Mucosa of descending colon (tissue), 3 donors: ENCODE results near the gene LARP1. TPM values are rescaled to one million over a fixed set of nuclear protein-coding genes. Genes with fewer than 3 reads are reported as not detected.
"Not testable (repeated sequence)": the region's sequence is repeated elsewhere in the genome, so short reads cannot be mapped to it uniquely, and the experiment has no call there.

Source experiments
- ATAC-seq: fragments of 200-7000 bp; cut with Tn5 transposase; one replicate; pipeline ENCODE4 v1.9.1; 2020; ENCODE audit warnings: mild to moderate bottlenecking, moderate library complexity
- DNase-seq, 3 donors: peaks; one replicate each; pipeline ENCODE4 v3.0.0-alpha.2; 2020
- H3K36me3 ChIP-seq: fragments of 200-600 bp; one replicate; pipeline ENCODE4 v1.8.0; 2021; ENCODE audit warnings: low read depth, mild to moderate bottlenecking
- H3K4me1 ChIP-seq: fragments of 200-600 bp; one replicate; pipeline ENCODE4 v1.8.0; 2021; ENCODE audit warnings: low read depth, mild to moderate bottlenecking
- H3K4me3 ChIP-seq: fragments of 200-600 bp; one replicate; pipeline ENCODE4 v1.8.0; 2021; ENCODE audit warnings: mild to moderate bottlenecking
- H3K9me3 ChIP-seq: fragments of 200-600 bp; one replicate; pipeline ENCODE4 v1.8.0; 2021; ENCODE audit warnings: mild to moderate bottlenecking
- CTCF ChIP-seq: fragments of 200-600 bp; IDR thresholded peaks from one replicate; pipeline ENCODE4 v1.8.0; 2022; ENCODE audit warnings: antibody characterized with exemption, mild to moderate bottlenecking
- intact Hi-C, 2 donors: fragments of 100-400 bp; cut with DNase I in 1 of 2; cut with micrococcal nuclease in 1 of 2; formaldehyde crosslinking; loops; one replicate each; pipeline versions ENCODE4 v1.11.0 to v1.11.1; 2022; cut with DNase I, micrococcal nuclease
- total RNA-seq, 3 donors: library from RNA; stranded (reverse); fragmentation: NEBNext Ultra II Directional in 2 of 3; extraction: Animal tissue kit (Norgen Biotek cat#: 25700) in 2 of 3; gene quantifications; one replicate each; pipeline versions ENCODE4 v1.2.1 to v1.2.4, GENCODE V29; 2021 to 2023
- donor health status: DM: no; HTN: no; CAD: no; lungs with moderate emphysema.
- donor health status: DM: no; HTN: no; CAD: no.
- donor health status: DM: no; HTN: yes; CAD: no.

Gene LARP1
- total RNA-seq, 3 donors from 2014 or later, result 127 to 157 (median 140) TPM

- H3K4me3 ChIP-seq, result no peak overlapping the region
- H3K36me3 ChIP-seq, result no peaks in the 10 kb centered on the region
- ATAC-seq (no peak), DNase-seq (no peak)
- intact Hi-C loops, result no loop called here
- TF ChIP-seq CTCF, result no peak
- H3K9me3 ChIP-seq, result no peaks in the 10 kb centered on the region
- peaks cover 10% of the 10 kb centered on the region for H3K4me1 ChIP-seq
These were observed 5.7 kb upstream of the LARP1 start for GRCh38 chr5:154749491-154749890.

- DNase-seq, H3K9me3 ChIP-seq, intact Hi-C loops, H3K4me3 ChIP-seq, ATAC-seq, H3K36me3 ChIP-seq, H3K4me1 ChIP-seq: not testable (repeated sequence)
These were observed 4.5 kb upstream of the LARP1 start for GRCh38 chr5:154750641-154751040.

GRCh38 chr5:154751854-154752253 is 3.3 kb upstream of the LARP1 start:
- intact Hi-C loops, result no loop called here
- no peak for ATAC-seq

GRCh38 chr5:154753792-154754191 is 1.4 kb upstream of the LARP1 start:
- TF ChIP-seq CTCF, result no peak
- ATAC-seq (no peak), DNase-seq (peak in 2 of 3 donors; percentile 38 to 55)
- Histone ChIP-seq H3K4me3 (no peak overlapping the region), H3K36me3 (no peaks in the 10 kb centered on the region), H3K4me1 (peaks cover 18% of the 10 kb centered on the region), H3K9me3 (no peaks in the 10 kb centered on the region)
- intact Hi-C loops, result no loop called here

More at GRCh38 chr5:154751854-154752253, 3.3 kb upstream of the LARP1 start:
- TF ChIP-seq CTCF, result no peak
- Histone ChIP-seq H3K4me1 (peaks cover 10% of the 10 kb centered on the region), H3K36me3 (no peaks in the 10 kb centered on the region), H3K4me3 (no peak overlapping the region), H3K9me3 (no peaks in the 10 kb centered on the region)
- no peak for DNase-seq

GRCh38 chr5:154754460-154755360 is 467 bp upstream of the LARP1 start:
- peak; percentile 90 for ATAC-seq
- H3K4me1 ChIP-seq, result peaks cover 18% of the 10 kb centered on the region
- intact Hi-C loops, result no loop called here

More at GRCh38 chr5:154754460-154755360, 467 bp upstream of the LARP1 start:
- H3K4me3 ChIP-seq, result peak overlapping the region; percentile 97
- TF ChIP-seq CTCF, result peak; percentile 25
- H3K9me3 ChIP-seq, result no peaks in the 10 kb centered on the region
- peak; percentile 100 for DNase-seq
- H3K36me3 ChIP-seq, result no peaks in the 10 kb centered on the region
